ENCODE data around the gene KRT26.

DNA sequence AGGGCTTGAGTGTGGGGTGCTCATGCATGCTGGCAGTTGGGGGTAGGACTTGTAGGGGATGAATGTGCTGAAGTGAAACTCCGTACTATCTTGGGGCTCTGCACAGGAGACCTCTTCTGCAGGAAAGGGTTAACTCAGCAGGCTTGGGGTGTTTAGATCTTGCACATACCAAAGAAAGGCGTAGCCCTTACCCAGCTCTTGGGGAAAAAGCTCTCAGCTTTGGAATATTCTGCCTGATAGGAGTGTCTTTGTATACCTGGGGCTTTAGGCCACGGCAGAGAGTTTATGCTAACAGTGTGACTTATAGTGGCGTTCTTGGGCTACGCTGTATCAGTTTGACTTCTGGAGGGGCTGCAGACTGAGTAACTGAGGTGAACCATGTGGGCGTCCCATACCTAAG is 38.0 kb downstream of the KRT26 start:
- TF ChIP-seq, protein P1, sequence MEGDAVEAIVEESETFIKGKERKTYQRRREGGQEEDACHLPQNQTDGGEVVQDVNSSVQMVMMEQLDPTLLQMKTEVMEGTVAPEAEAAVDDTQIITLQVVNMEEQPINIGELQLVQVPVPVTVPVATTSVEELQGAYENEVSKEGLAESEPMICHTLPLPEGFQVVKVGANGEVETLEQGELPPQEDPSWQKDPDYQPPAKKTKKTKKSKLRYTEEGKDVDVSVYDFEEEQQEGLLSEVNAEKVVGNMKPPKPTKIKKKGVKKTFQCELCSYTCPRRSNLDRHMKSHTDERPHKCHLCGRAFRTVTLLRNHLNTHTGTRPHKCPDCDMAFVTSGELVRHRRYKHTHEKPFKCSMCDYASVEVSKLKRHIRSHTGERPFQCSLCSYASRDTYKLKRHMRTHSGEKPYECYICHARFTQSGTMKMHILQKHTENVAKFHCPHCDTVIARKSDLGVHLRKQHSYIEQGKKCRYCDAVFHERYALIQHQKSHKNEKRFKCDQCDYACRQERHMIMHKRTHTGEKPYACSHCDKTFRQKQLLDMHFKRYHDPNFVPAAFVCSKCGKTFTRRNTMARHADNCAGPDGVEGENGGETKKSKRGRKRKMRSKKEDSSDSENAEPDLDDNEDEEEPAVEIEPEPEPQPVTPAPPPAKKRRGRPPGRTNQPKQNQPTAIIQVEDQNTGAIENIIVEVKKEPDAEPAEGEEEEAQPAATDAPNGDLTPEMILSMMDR (IDR thresholded peaks at IDR 0.05; ENCODE audit: low read length) = no peak
- no peak for TF ChIP-seq EZH2 (optimal IDR thresholded peaks at IDR 0.05; ENCODE audit: low read depth, low read length)
- TF ChIP-seq EZH2phosphoT487 (IDR thresholded peaks at IDR 0.05; ENCODE audit: low read length) = no peak
